RWPE2 (cell line): ENCODE results near the gene SKOR1.

ENCODE experiments used
- ATAC-seq: fragments of 200-7000 bp; cut with Tn5 transposase; 3 replicates; pipeline ENCODE4 v1.9.1; 2021; ENCODE audit warnings: low read depth
- DNase-seq: peaks from one replicate; pipeline ENCODE4 v3.0.0-alpha.2; 2020; ENCODE audit warnings: low spot score
- H3K27ac ChIP-seq: fragments of 450-650 bp; 2 replicates; pipeline ENCODE4 v1.5.1; 2017; ENCODE audit warnings: mild to moderate bottlenecking; ENCODE audit not compliant: poor library complexity, severe bottlenecking
- H3K27me3 ChIP-seq: fragments of 250-450 bp; sonication (Bioruptor Pico); 2 replicates; pipeline ENCODE4 v1.5.1; 2021; ENCODE audit warnings: mild to moderate bottlenecking, moderate library complexity; ENCODE audit not compliant: insufficient read depth, poor library complexity, severe bottlenecking
- H3K36me3 ChIP-seq: fragments of 250-450 bp; sonication (Bioruptor Pico); 2 replicates; pipeline ENCODE4 v1.5.1; 2020; ENCODE audit warnings: low read depth, mild to moderate bottlenecking, moderate library complexity
- H3K4me1 ChIP-seq: fragments of 250-450 bp; sonication (Bioruptor Pico); 2 replicates; pipeline ENCODE4 v1.5.1; 2021; ENCODE audit warnings: mild to moderate bottlenecking, moderate library complexity; ENCODE audit not compliant: insufficient read depth, poor library complexity, severe bottlenecking
- H3K4me3 ChIP-seq: fragments of 250-450 bp; sonication (Bioruptor Pico); 2 replicates; pipeline ENCODE4 v1.5.1; 2021; ENCODE audit warnings: mild to moderate bottlenecking, moderate library complexity; ENCODE audit not compliant: severe bottlenecking
- H3K9me3 ChIP-seq: fragments of 250-450 bp; sonication (Bioruptor Pico); 2 replicates; pipeline ENCODE4 v1.5.1; 2021; ENCODE audit warnings: mild to moderate bottlenecking, moderate library complexity; ENCODE audit not compliant: severe bottlenecking
- CTCF ChIP-seq: fragments of 450-650 bp; IDR thresholded peaks from one replicate; pipeline ENCODE4 v1.5.1; 2017; ENCODE audit warnings: mild to moderate bottlenecking, moderate library complexity; ENCODE audit not compliant: poor library complexity, severe bottlenecking

SKOR1 gene

GRCh38 chr15:67828969-67829646 lies 3.8 kb downstream of the SKOR1 start:
- DNase-seq, result peak; percentile 62
- H3K4me3 ChIP-seq, result no peak overlapping the region
- no peak for ATAC-seq
- no peaks in the 10 kb centered on the region for H3K4me1 ChIP-seq
- H3K9me3 ChIP-seq, result no peaks in the 10 kb centered on the region
- H3K27me3 ChIP-seq, result peaks cover 96% of the 10 kb centered on the region
- H3K36me3 ChIP-seq, result no peaks in the 10 kb centered on the region
- no peak for TF ChIP-seq CTCF
- H3K27ac ChIP-seq, result no peak overlapping the region

GRCh38 chr15:67829647-67830504 lies 4.6 kb downstream of the SKOR1 start:
- H3K27ac ChIP-seq, result no peak overlapping the region
- H3K4me3 ChIP-seq, result no peak overlapping the region
- no peak for TF ChIP-seq CTCF
- peaks cover 96% of the 10 kb centered on the region for H3K27me3 ChIP-seq
- ATAC-seq, result no peak
- no peaks in the 10 kb centered on the region for H3K4me1 ChIP-seq
- no peaks in the 10 kb centered on the region for H3K9me3 ChIP-seq
- H3K36me3 ChIP-seq, result no peaks in the 10 kb centered on the region
- peak; percentile 79 for DNase-seq

GRCh38 chr15:67831363-67831762 lies 6.1 kb downstream of the SKOR1 start:
- H3K9me3 ChIP-seq, result no peaks in the 10 kb centered on the region
- peaks cover 97% of the 10 kb centered on the region for H3K27me3 ChIP-seq
- H3K27ac ChIP-seq, result no peak overlapping the region
- no peak for TF ChIP-seq CTCF
- DNase-seq, result peak; percentile 16
- no peak overlapping the region for H3K4me3 ChIP-seq
- no peaks in the 10 kb centered on the region for H3K4me1 ChIP-seq
- no peak for ATAC-seq
- H3K36me3 ChIP-seq, result no peaks in the 10 kb centered on the region

GRCh38 chr15:67832031-67832551 lies 6.8 kb downstream of the SKOR1 start:
- DNase-seq (peak; percentile 73), ATAC-seq (peak; percentile 40; the same call in 2 of the 3 replicates)
- no peaks in the 10 kb centered on the region for H3K36me3 ChIP-seq
- no peaks in the 10 kb centered on the region for H3K9me3 ChIP-seq
- no peak overlapping the region for H3K27ac ChIP-seq
- no peak overlapping the region for H3K4me3 ChIP-seq
- H3K4me1 ChIP-seq, result no peaks in the 10 kb centered on the region
- peak; percentile 55 for TF ChIP-seq CTCF
- peaks cover 89% of the 10 kb centered on the region for H3K27me3 ChIP-seq
